Heart left ventricle (tissue), 16 donors: Measurements from ENCODE around the gene TEF. TPM values are rescaled to one million over a fixed set of nuclear protein-coding genes. Genes with fewer than 3 reads are reported as not detected.

ENCODE experiments used
- ATAC-seq, 4 donors: fragments of 200-7000 bp; cut with Tn5 transposase; one replicate each; pipeline ENCODE4 v1.9.1; 2020 to 2022; ENCODE audit warnings: moderate library complexity in 4 of 4, mild to moderate bottlenecking in 3 of 4, moderate number of reproducible peaks in 1 of 4
- DNase-seq, 5 donors: peaks; one replicate each; pipeline ENCODE4 v3.0.0-alpha.2; 2020
- H3K27ac ChIP-seq, 12 donors: fragments of 200-600 bp; sonication (generic) in 4 of 12; one replicate each; pipeline versions ENCODE4 v1.5.0 to v1.8.0; 2016 to 2022; ENCODE audit warnings: mild to moderate bottlenecking in 2 of 12
- H3K27me3 ChIP-seq, 9 donors: fragments of 200-600 bp; sonication (generic) in 2 of 9; one replicate each; pipeline versions ENCODE4 v1.5.1 to v1.8.0; 2016 to 2022; ENCODE audit warnings: mild to moderate bottlenecking in 3 of 9
- H3K36me3 ChIP-seq, 9 donors: fragments of 200-600 bp; sonication (generic) in 2 of 9; one replicate each; pipeline versions ENCODE4 v1.5.0 to v1.8.0; 2018 to 2022; ENCODE audit warnings: mild to moderate bottlenecking in 2 of 9
- H3K4me1 ChIP-seq, 12 donors: fragments of 200-600 bp; sonication (generic) in 4 of 12; one replicate each; pipeline versions ENCODE4 v1.5.0 to v1.8.0; 2016 to 2022; ENCODE audit warnings: mild to moderate bottlenecking in 3 of 12
- H3K4me3 ChIP-seq, 12 donors: fragments of 200-600 bp; sonication (generic) in 4 of 12; one replicate each; pipeline versions ENCODE4 v1.5.0 to v1.8.0; 2017 to 2022; ENCODE audit warnings: mild to moderate bottlenecking in 9 of 12, moderate library complexity in 4 of 12
- H3K9me3 ChIP-seq, 12 donors: fragments of 200-600 bp; sonication (generic) in 4 of 12; one replicate each; pipeline versions ENCODE4 v1.5.0 to v1.8.0; 2016 to 2022; ENCODE audit warnings: mild to moderate bottlenecking in 1 of 12
- CTCF ChIP-seq, 12 donors: fragments of 200-600 bp; sonication (generic) in 4 of 12; IDR thresholded peaks; one replicate each; pipeline versions ENCODE4 v1.5.0 to v1.8.0; 2018 to 2022; ENCODE audit warnings: antibody characterized with exemption in 12 of 12, mild to moderate bottlenecking in 5 of 12
- POLR2A ChIP-seq, 2 donors: fragments of 450-650 bp; IDR thresholded peaks; one replicate each; pipeline ENCODE4 v1.6.1; 2017; ENCODE audit warnings: antibody characterized with exemption in 2 of 2, mild to moderate bottlenecking in 2 of 2, moderate library complexity in 2 of 2
- WGBS, 4 donors: extraction: QIAGEN DNeasy Blood & Tissue Kit in 2 of 4; methylation state at CpG; one replicate each; pipeline versions ENCODE4 v1.1.5 to v1.1.7; 2013 to 2018; 5-methylcytosine and 5-hydroxymethylcytosine counted together
- intact Hi-C, 10 donors: fragments of 100-400 bp; cut with DNase I; formaldehyde crosslinking; loops; one replicate each; pipeline versions ENCODE4 v1.11.1 to v1.14.2; 2022
- polyA plus RNA-seq, 2 donors: library from polyadenylated mRNA; stranded (reverse); fragments of 200-250 nt; gene quantifications; one replicate each; pipeline ENCODE4 v1.2.3, GENCODE V29; 2013
- total RNA-seq, 9 donors: library from RNA; depleted of rRNA in 2 of 9; stranded (reverse); fragments of >200 nt in 2 of 9; fragmentation: NEBNext Ultra II Directional in 3 of 9; extraction: Animal tissue kit (Norgen Biotek cat#: 25700) in 3 of 9; gene quantifications; one replicate each; pipeline versions ENCODE4 v1.1.0 to v1.2.4, GENCODE V29; 2016 to 2023
- donor health status: ischemic (EF 13 %, LVEDD 7.1; RV severe dilation, severe dysfunction).
- donor health status: healthy with polysubstance abuse.
- donor health status: DM: no; HTN: yes; CAD: no.
- donor health status: DM: no; HTN: no; CAD: no.
- donor health status: ischemic (EF 25% LVEDD 6.9; RV normal size, moderate dysfunction).
- donor health status: ischemic (EF 25% LVEDD 5.7; RV mildly dilated, moderate dysfunction).
- donor health status: healthy.
- donor health status: DM: yes; HTN: yes; CAD: no.
- donor health status: ischemic (EF 35%, LVEDD 5.7; RV mildly dilated, moderate dysfunction).
- donor health status: nonischemic (EF 11% LVEDD 7.7; RV severe dilation, severe dysfunction).
- donor health status: DM: yes; HTN: yes; CAD: no.
- donor health status: PGD.
- donor health status: ischemic (EF 29% LVEDD 5.4; RV normal size, mild dysfunction).
- donor health status: nonischemic (EF 23%, LVEDD 6.1; RV moderate dilation, normal function).

Gene TEF
- total and polyA plus RNA-seq, 11 donors = 7.2 to 35.3 (median 17.9) TPM

- 90 to 98% (median 94%) methylated on average over 9 of the region's 9 CpGs for WGBS, 4 donors
- Histone ChIP-seq H3K27ac (peak overlapping the region; percentile 30 to 98 (median 90)), H3K9me3 (no peaks in the 10 kb centered on the region), H3K4me3 (no peak overlapping the region), H3K4me1 (peaks cover 2 to 52% (median 32%) of the 10 kb centered on the region in 12 donors), H3K36me3 (peaks cover 0 to 12% (median 10%) of the 10 kb centered on the region in 9 donors), H3K27me3 (no peaks in the 10 kb centered on the region)
- TF ChIP-seq POLR2A (IDR thresholded peaks at IDR 0.05) (no peak), CTCF (IDR thresholded peaks at IDR 0.05) (no peak)
- ATAC-seq = no peak
- no peak for DNase-seq
- intact Hi-C loops = loop anchor here in 1 of 10 donors (2.0 kb wide), 1 partner anchor 24 kb away; no protein-coding TSS in a partner anchor
These were observed 37.0 kb downstream of the TEF start for GRCh38 chr22:41418717-41419116.

GRCh38 chr22:41425660-41426365, 44.1 kb downstream of the TEF start:
- Histone ChIP-seq H3K9me3 (no peaks in the 10 kb centered on the region), H3K4me1 (no peaks in the 10 kb centered on the region), H3K36me3 (peaks cover 0 to 57% (median 40%) of the 10 kb centered on the region in 9 donors), H3K27ac (no peak overlapping the region), H3K4me3 (no peak overlapping the region), H3K27me3 (no peaks in the 10 kb centered on the region)
- DNase-seq (no peak), ATAC-seq (no peak)
- intact Hi-C loops = no loop called here
- 65 to 82% (median 68%) methylated on average over 9 of the region's 9 CpGs for WGBS, 4 donors
- no peak for TF ChIP-seq POLR2A (IDR thresholded peaks at IDR 0.05)
- no peak for TF ChIP-seq CTCF (IDR thresholded peaks at IDR 0.05)

GRCh38 chr22:41429232-41429950, 47.6 kb downstream of the TEF start:
- Histone ChIP-seq H3K4me1 (peaks cover 0 to 19% (median 8%) of the 10 kb centered on the region in 12 donors), H3K27me3 (no peaks in the 10 kb centered on the region), H3K4me3 (no peak overlapping the region), H3K27ac (no peak overlapping the region), H3K9me3 (no peaks in the 10 kb centered on the region), H3K36me3 (peaks cover 0 to 72% (median 56%) of the 10 kb centered on the region in 9 donors)
- ATAC-seq (peak in 1 of 4 donors; percentile 17), DNase-seq (no peak)
- 82 to 91% (median 89%) methylated on average over 13 of the region's 13 CpGs for WGBS, 4 donors
- intact Hi-C loops = no loop called here
- TF ChIP-seq CTCF (IDR thresholded peaks at IDR 0.05) (no peak), POLR2A (IDR thresholded peaks at IDR 0.05) (no peak)

GRCh38 chr22:41429951-41430332, 48.2 kb downstream of the TEF start:
- intact Hi-C loops = no loop called here
- no peak for DNase-seq
- Histone ChIP-seq H3K4me1 (peaks cover 0 to 25% (median 13%) of the 10 kb centered on the region in 12 donors), H3K27ac (no peak overlapping the region), H3K4me3 (no peak overlapping the region), H3K9me3 (no peaks in the 10 kb centered on the region), H3K27me3 (no peaks in the 10 kb centered on the region), H3K36me3 (peaks cover 0 to 72% (median 56%) of the 10 kb centered on the region in 9 donors)
- 95 to 98% (median 96%) methylated on average over 8 of the region's 8 CpGs for WGBS, 4 donors
- ATAC-seq = no peak
- TF ChIP-seq POLR2A (IDR thresholded peaks at IDR 0.05) (no peak), CTCF (IDR thresholded peaks at IDR 0.05) (no peak)
